ENCODE measurements around the gene NEURL1B. TPM values are rescaled to one million over a fixed set of nuclear protein-coding genes. Genes with fewer than 3 reads are reported as not detected.

Gene NEURL1B
- total and polyA plus RNA-seq, 8 donors: 2.8 to 7.8 (median 3.9) TPM

DNA sequence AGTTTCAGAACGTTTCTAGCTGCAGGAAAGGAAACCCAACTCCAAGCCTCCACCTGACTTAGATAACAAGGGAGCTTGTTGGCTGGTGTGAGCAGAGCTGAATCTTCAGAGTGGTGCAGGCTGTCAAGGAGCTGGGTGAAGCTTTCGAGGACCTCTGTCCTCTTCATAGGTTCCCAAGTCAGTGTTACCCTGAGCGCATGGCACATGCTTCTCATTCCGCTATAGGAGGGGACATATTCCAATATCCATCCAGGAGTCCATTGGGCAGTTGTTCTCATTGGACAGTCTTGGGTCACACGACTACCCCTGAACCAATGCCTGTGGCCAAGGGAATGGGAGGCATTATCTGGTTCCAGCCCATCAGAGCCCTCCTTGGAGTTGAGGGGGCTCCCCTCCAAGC, 79.6 kb downstream of the NEURL1B start:
- ATAC-seq (no peak), DNase-seq (peak in 1 of 6 donors; percentile 36), FAIRE-seq (no peak)
- no peak overlapping the region for H3K4me3 ChIP-seq
- peaks cover 0 to 10% (median 0%) of the 10 kb centered on the region in 3 donors for H3K4me1 ChIP-seq
- no peak for TF ChIP-seq CTCF (IDR thresholded peaks at IDR 0.05)
- intact Hi-C loops (cut with DNase I): no loop called here
- WGBS, 2 donors: 63 to 69% methylated on average over 5 of the region's 5 CpGs
- H3K27me3 ChIP-seq: no peaks in the 10 kb centered on the region
- no peaks in the 10 kb centered on the region for H3K9me3 ChIP-seq
- no peak overlapping the region for H3K27ac ChIP-seq
- no peaks in the 10 kb centered on the region for H3K36me3 ChIP-seq

DNA sequence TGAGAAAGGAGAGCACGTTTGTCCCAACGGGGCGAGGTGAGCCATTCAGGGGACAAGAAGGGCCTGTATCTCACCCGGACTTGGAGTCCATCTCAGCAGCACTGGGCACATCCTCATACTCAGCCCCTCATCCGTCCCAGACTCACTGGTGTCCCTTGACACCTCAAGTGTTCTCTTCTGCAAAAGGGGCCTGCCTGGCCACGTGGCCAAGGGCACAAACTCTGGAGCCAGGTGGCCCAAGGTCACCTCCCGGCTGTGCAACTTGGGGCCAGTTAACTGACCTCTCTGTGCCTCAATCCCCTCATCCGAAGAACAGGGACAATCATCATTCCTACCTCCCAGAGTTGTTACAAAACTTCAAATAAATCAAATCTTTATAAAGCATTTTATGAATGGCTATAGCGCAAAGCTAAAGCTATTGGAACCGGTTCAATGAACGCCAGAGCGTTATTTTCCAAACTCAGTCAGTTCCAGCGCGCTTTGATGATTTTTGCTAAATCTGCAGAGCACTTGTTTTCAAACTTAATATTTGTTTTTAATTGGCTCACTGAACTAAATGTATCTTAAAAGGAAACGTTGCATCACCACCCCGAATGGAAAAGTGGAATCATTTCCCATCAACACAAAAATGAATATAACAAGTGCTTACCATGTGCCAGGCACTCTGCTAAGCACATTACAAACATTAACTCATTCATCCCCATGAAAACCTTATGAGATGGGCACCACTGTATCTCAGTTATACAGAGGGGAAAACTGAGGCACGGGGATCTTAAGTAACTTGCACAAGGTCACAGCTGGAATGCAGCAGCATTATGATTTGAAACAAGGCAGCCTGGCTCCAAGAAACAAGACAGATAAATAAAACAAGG, 80.6 kb downstream of the NEURL1B start:
- intact Hi-C loops (cut with DNase I): no loop called here
- Histone ChIP-seq H3K27me3 (no peaks in the 10 kb centered on the region), H3K9me3 (no peaks in the 10 kb centered on the region), H3K27ac (peak overlapping the region in 1 of 4 donors; percentile 10), H3K4me1 (peaks cover 0 to 10% (median 0%) of the 10 kb centered on the region in 3 donors), H3K4me3 (no peak overlapping the region), H3K36me3 (no peaks in the 10 kb centered on the region)
- DNase-seq (peak in 2 of 6 donors; percentile 16 to 40), FAIRE-seq (no peak), ATAC-seq (peak in 3 of 4 donors; percentile 12 to 70 (median 30))
- no peak for TF ChIP-seq CTCF (IDR thresholded peaks at IDR 0.05)
- WGBS, 2 donors: 23 to 35% methylated on average over 17 of the region's 17 CpGs

- H3K27me3 ChIP-seq: no peaks in the 10 kb centered on the region
- H3K27ac ChIP-seq: no peak overlapping the region
- WGBS, 2 donors: 49 to 67% methylated on average over 12 of the region's 12 CpGs
- peak in 1 of 6 donors; percentile 22 for DNase-seq
- H3K4me3 ChIP-seq: no peak overlapping the region
- H3K4me1 ChIP-seq: peaks cover 0 to 10% (median 0%) of the 10 kb centered on the region in 3 donors
- intact Hi-C loops (cut with DNase I): no loop called here
- no peak for ATAC-seq
- H3K36me3 ChIP-seq: no peaks in the 10 kb centered on the region
- TF ChIP-seq CTCF (IDR thresholded peaks at IDR 0.05): no peak
- no peaks in the 10 kb centered on the region for H3K9me3 ChIP-seq
- FAIRE-seq: no peak
Observed at GRCh38 chr5:172722327-172722815, 81.3 kb downstream of the NEURL1B start.

DNA sequence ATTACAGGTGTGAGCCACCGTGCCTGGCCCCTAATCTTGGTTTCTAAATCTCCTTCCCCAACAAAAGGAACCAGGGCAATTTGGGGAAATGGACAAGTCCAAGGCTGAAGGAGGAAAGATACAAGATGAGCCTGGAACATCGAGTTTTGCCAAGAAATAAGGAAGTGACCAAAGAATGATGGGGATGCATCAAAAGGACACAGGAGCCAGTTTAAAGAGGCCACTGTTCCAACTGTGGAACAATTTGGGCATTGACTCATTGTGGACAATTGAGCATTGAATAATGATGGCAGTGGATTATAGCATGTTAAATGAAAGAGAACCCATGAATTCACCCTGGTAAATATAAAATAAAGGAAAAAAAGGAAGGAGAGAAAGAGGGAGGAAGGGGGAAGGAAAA, 82.4 kb downstream of the NEURL1B start:
- FAIRE-seq: no peak
- 60 to 64% methylated on average over 2 of the region's 2 CpGs for WGBS, 2 donors
- no peaks in the 10 kb centered on the region for H3K9me3 ChIP-seq

More for the DNA sequence above, 82.4 kb downstream of the NEURL1B start:
- H3K4me3 ChIP-seq: no peak overlapping the region
- H3K36me3 ChIP-seq: no peaks in the 10 kb centered on the region
- H3K4me1 ChIP-seq: peaks cover 0 to 10% (median 0%) of the 10 kb centered on the region in 3 donors
- no peak overlapping the region for H3K27ac ChIP-seq
- DNase-seq (no peak), ATAC-seq (no peak)
- no peak for TF ChIP-seq CTCF (IDR thresholded peaks at IDR 0.05)
- no peaks in the 10 kb centered on the region for H3K27me3 ChIP-seq
- intact Hi-C loops (cut with DNase I): no loop called here

Data from pancreas (tissue), 10 donors.